NCI-H345 (cell line): ENCODE measurements around the gene CYP24A1.

Experiments used
- DNase-seq: peaks from one replicate; lab custom pipeline; 2025; lab: John Stamatoyannopoulos, UW

Gene CYP24A1

GRCh38 chr20:54156981-54157835 lies 16.6 kb downstream of the CYP24A1 start:
- no peak for DNase-seq

GRCh38 chr20:54156522-54156921 lies 17.3 kb downstream of the CYP24A1 start:
- DNase-seq = no peak

DNA sequence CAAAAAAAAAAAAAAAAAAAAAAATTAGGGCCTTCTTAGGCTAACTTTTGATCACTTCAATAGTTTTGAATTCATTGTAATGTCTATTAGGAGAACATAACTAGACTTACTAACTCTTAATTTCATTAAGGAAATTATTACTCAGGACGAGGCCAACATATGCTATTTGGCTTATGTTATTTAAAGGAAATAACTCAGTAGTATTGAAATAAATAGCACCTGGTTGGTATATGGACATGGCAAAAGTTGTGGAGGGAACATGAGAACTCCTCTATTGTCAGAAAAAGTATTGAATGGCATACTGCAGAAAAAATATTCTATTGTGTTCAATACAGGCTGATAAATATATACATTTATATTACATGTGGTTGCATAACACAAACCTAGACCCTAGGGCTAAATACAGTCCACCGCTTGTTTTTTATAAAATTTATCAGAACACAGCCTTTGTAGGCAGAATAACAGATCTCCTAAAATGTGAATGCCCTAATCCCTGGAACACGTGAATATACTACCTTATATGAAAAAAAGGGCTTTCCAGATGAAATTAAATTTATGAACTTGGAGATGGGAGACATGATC lies 18.0 kb downstream of the CYP24A1 start:
- DNase-seq = no peak

DNA sequence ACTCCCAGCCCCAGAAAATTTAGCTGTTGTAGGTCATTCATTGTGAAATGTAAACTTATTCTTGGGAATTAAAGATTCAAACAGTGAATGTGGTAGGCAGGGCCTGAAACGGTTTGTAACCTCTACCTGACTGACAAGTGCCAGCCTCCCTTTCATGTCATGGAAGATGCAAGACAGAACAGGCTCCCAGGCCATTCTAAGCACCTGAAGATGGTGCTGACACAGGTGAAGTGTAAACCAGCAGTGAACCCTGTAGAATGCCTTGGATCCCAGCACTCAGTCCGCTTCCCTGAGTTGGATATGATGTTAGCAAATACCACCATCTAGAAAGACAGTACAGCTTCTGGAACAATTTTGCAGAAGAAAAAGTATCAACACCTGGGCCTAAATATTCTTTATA lies 19.3 kb downstream of the CYP24A1 start:
- no peak for DNase-seq

- no peak for DNase-seq
Measured at GRCh38 chr20:54153847-54154246, 19.9 kb downstream of the CYP24A1 start.

GRCh38 chr20:54153041-54153327 lies 20.8 kb downstream of the CYP24A1 start:
- DNase-seq = no peak

DNA sequence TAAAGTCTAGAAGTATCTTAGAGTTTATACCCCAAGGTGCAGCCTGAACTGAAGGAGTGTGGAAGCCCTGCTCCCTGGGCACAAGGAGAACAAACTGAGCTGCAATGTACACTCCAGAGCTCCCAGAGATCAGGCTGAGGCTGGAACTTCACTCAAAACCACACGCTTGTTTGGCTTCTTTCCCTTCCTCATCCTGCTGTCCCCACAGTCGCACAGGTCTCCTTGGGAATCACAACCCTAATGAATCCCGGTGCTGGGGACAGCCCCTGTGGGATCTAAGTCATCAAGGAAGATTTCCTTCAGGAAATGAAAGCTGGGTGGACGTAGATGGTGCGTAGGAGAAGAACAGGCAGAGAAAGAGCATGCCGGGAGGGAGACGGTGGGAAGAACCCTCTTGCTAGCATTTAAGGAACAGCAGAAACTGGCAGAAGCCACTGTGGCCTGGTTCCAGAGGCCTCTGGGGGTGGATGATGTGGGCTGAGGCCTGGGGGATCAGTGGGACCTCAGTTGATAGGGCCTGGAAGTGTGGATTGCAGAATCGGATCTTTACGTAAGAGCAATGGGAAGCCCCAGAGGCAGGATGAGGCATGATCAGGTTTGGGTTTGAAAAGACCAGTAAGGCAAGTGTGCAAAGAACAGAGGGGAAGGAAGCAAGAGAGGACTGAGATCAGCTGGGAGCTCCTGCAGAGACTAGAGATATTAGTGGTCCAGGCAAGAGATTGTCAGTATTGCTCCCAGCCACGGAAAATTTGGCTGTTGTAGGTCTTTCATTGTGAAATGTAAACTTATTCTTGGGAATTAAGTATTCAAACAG lies 21.4 kb downstream of the CYP24A1 start:
- no peak for DNase-seq

DNA sequence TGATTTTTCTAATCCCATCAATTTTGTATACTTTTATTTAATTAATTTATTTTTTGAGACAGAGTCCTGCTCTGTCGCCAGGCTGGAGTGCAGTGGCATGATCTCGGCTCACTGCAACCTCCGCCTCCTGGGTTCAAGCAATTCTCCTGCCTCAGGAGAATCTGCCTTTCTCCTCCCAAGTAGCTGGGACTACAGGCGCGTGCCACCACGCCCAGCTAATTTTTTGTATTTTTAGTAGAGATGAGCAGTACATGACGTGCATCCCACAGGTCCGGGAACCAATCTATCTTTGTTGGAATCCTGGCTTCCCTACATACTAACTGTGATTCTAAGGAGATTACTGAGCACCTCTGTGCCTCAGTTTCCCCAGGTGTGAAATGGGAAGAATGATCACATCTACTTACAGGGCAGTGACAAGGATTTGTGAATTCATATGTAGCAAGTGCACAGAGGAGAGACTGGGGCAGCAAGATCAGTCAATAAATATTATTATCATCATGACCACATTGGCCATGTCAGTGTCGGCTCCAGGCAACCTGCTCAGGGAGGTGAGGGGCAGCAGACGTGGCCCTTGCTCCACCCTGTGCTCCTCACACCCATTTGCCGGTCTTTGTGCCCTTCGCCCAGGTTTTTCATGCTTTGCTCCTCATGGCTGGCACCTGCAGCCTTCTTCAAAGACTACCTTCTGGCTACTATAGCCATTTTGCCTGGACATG lies 22.1 kb downstream of the CYP24A1 start:
- DNase-seq = no peak

GRCh38 chr20:54151075-54151439 lies 22.7 kb downstream of the CYP24A1 start:
- no peak for DNase-seq

DNA sequence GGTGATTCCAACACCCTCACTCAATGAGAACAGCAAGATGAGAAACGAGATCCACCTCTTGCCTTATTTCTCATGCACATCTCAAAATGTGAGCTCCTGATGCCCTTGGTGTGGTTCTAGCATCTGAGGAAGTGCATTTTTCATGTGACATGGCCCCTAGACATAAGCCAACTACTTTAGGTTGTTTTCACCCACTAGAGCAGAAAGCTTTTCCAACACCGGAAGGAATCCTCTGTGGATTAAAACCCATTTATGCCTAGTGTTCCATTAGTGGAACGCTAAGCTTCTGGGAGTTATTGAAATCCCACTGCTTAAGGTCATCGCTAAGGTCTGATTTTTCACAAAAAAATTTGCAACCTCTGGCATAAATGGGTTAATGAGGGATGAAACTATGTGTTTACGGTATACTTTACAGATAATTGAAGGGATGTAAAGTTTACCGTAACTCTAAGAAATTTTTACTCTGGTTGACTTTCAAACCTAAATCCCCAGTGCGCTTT lies 24.0 kb downstream of the CYP24A1 start:
- no peak for DNase-seq

GRCh38 chr20:54148947-54149764 lies 24.6 kb downstream of the CYP24A1 start:
- no peak for DNase-seq

GRCh38 chr20:54146672-54147071 lies 27.1 kb downstream of the CYP24A1 start:
- DNase-seq = no peak

DNA sequence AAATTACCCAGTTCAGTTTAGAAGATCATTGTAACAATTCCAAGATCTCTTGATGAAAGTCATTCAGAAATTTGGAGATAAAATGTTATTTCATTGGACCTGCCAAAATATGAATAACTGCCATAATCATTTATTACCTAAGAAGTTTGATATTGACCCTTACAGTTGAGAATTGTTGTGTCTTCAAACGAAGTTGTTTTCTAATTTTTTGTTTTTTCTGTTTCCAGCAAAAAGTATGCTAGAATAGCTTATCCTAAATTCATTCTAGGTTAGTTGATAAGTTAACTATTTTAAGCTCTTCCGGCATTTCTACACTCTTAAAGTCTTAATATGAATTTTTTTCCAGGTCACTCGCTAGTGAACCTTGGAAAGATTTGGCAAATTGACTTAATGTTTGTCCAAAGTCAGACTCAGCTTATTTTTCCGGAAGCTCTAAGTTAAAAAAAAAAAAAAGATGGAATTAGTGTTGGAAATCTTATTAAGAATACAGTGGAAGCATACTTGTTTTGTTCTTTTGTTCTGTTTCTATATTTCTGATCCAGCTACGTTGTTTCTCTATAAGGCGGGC lies 28.9 kb downstream of the CYP24A1 start:
- DNase-seq = no peak

DNA sequence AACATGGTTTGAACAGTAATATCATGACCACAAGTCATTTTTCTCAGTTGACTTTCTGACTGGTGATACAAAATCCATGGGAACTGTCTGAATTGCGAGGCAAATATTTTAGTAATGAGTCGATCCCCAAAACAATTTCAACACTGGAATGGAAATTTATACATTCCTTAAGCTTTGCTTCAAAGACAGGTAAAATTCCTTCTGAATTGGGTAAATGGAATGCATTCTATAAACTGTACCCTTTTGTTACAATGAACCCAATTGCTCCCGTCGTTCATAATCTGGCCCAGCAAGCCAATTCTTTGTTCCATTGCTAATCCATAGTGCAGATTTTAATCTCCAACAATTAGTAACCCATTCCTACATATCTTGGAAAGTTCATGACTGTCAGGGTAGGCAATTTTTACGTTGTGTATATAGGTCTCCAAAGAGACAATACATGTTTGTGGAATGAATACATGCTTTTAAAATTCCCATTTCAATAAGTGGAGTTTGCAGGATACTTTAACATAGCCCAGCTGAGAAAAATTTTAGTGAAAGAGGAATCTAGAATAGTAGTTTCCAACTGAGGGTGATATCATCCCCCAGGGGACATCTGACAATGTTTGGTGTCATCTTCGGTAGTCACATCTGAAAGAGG lies 32.7 kb downstream of the CYP24A1 start:
- DNase-seq = no peak

DNA sequence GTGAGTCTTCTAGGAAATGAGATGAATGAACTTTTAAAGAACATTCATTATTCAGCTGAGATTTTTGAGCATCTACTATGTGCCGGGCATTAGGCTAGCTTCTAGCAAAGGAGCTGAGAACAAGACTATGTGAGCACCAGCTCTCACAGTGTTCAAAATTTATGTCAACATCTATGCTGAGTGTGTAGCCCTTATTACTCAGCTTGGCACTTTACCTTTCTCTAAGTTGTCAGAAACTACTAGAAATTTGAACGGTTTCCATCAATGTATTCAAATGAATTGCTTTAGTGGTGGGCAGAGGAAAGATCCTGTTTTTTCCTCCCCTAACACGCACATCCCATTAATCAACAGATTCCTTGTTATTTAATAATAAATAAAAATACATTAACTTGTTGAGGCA lies 33.3 kb downstream of the CYP24A1 start:
- no peak for DNase-seq

- no peak for DNase-seq
Measured at GRCh38 chr20:54140067-54140466, 33.7 kb downstream of the CYP24A1 start.

DNA sequence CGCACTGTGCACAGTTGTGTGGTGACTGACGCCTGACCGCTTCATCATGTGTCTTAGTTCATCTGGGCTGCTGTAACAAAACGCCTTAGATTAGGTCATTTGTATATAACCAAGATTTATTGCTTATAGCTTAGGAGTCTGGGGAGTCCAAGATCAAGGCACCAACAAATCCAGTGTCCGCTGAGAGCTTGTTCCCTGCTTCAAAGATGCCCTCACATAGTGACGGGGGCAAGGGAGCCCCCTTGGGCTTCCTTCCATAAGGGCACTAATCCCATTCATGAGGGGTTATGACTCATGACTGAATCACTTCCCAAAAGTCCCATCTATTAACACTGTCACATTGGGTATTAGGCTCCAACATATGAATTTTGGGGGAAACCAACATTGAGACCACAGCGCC lies 34.6 kb downstream of the CYP24A1 start:
- no peak for DNase-seq

- no peak for DNase-seq
Measured at GRCh38 chr20:54138427-54138826, 35.4 kb downstream of the CYP24A1 start.

GRCh38 chr20:54137115-54137514 lies 36.7 kb downstream of the CYP24A1 start:
- DNase-seq = no peak

- DNase-seq = no peak
Measured at GRCh38 chr20:54134445-54135220, 39.2 kb downstream of the CYP24A1 start.
